Osteocyte (in vitro differentiated cells): ENCODE results near the gene GPC6. TPM values are rescaled to one million over a fixed set of nuclear protein-coding genes. Genes with fewer than 3 reads are reported as not detected.

Source experiments
- DNase-seq: peaks from one replicate; pipeline ENCODE4 v3.0.0; 2021; ENCODE audit warnings: mixed read lengths; ENCODE audit not compliant: unreplicated experiment; ENCODE audit errors: extremely low spot score
- H3K27ac Mint-ChIP-seq: one replicate; pipeline ENCODE4 v1.8.0; 2021; ENCODE audit warnings: mild to moderate bottlenecking, mixed read lengths; ENCODE audit not compliant: unreplicated experiment
- H3K27me3 Mint-ChIP-seq: one replicate; pipeline ENCODE4 v1.8.0; 2021; ENCODE audit warnings: mixed read lengths; ENCODE audit not compliant: unreplicated experiment
- H3K36me3 Mint-ChIP-seq: one replicate; pipeline ENCODE4 v1.8.0; 2021; ENCODE audit warnings: mixed read lengths; ENCODE audit not compliant: unreplicated experiment
- H3K4me1 Mint-ChIP-seq: one replicate; pipeline ENCODE4 v1.8.0; 2021; ENCODE audit warnings: mixed read lengths; ENCODE audit not compliant: unreplicated experiment
- H3K4me3 Mint-ChIP-seq: one replicate; pipeline ENCODE4 v1.8.0; 2021; ENCODE audit warnings: mild to moderate bottlenecking, moderate library complexity, mixed read lengths; ENCODE audit not compliant: unreplicated experiment
- H3K9me3 Mint-ChIP-seq: one replicate; pipeline ENCODE4 v1.8.0; 2021; ENCODE audit warnings: mixed read lengths; ENCODE audit not compliant: unreplicated experiment
- CTCF ChIP-seq: fragments of 200-600 bp; sonication (generic); IDR thresholded peaks from 2 replicates; pipeline ENCODE4 v1.5.0; 2021; ENCODE audit warnings: antibody characterized with exemption, mild to moderate bottlenecking, moderate library complexity
- total RNA-seq: library from RNA; stranded (reverse); gene quantifications from 2 replicates; pipeline ENCODE4 v1.2.1, GENCODE V29; 2021

GPC6 gene
- total RNA-seq, 1 donor from 2014 or later: 125 TPM

- DNase-seq: no peak
- Mint-ChIP-seq H3K27ac (no peak overlapping the region), H3K27me3 (no peaks in the 10 kb centered on the region)
Measured at GRCh38 chr13:94382960-94383359, 1156.4 kb downstream of the GPC6 start.

GRCh38 chr13:94384231-94384905 is 1157.8 kb downstream of the GPC6 start:
- Mint-ChIP-seq H3K4me1 (peaks cover 4% of the 10 kb centered on the region), H3K27ac (no peak overlapping the region), H3K4me3 (no peak overlapping the region), H3K36me3 (peaks cover 30% of the 10 kb centered on the region), H3K9me3 (no peaks in the 10 kb centered on the region), H3K27me3 (no peaks in the 10 kb centered on the region)
- TF ChIP-seq CTCF: no peak
- no peak for DNase-seq

More at GRCh38 chr13:94382960-94383359, 1156.4 kb downstream of the GPC6 start:
- Mint-ChIP-seq H3K4me1 (peaks cover 4% of the 10 kb centered on the region), H3K36me3 (peaks cover 26% of the 10 kb centered on the region), H3K4me3 (no peak overlapping the region), H3K9me3 (no peaks in the 10 kb centered on the region)
- TF ChIP-seq CTCF: no peak

- Mint-ChIP-seq H3K27me3 (no peaks in the 10 kb centered on the region), H3K4me1 (no peaks in the 10 kb centered on the region), H3K36me3 (peaks cover 38% of the 10 kb centered on the region), H3K9me3 (no peaks in the 10 kb centered on the region), H3K4me3 (no peak overlapping the region), H3K27ac (no peak overlapping the region)
- DNase-seq: no peak
- no peak for TF ChIP-seq CTCF
Measured at GRCh38 chr13:94387047-94387446, 1160.4 kb downstream of the GPC6 start.

GRCh38 chr13:94389604-94390351 is 1163.2 kb downstream of the GPC6 start:
- Mint-ChIP-seq H3K27me3 (no peaks in the 10 kb centered on the region), H3K9me3 (no peaks in the 10 kb centered on the region), H3K27ac (no peak overlapping the region), H3K4me1 (no peaks in the 10 kb centered on the region), H3K36me3 (peaks cover 27% of the 10 kb centered on the region), H3K4me3 (no peak overlapping the region)
- no peak for DNase-seq
- no peak for TF ChIP-seq CTCF

GRCh38 chr13:94390881-94391280 is 1164.3 kb downstream of the GPC6 start:
- Mint-ChIP-seq H3K27me3 (no peaks in the 10 kb centered on the region), H3K27ac (no peak overlapping the region), H3K9me3 (no peaks in the 10 kb centered on the region), H3K36me3 (peaks cover 27% of the 10 kb centered on the region), H3K4me3 (no peak overlapping the region), H3K4me1 (no peaks in the 10 kb centered on the region)
- TF ChIP-seq CTCF: no peak
- DNase-seq: no peak
